HUES64 (cell line): ENCODE results near the gene PTPRN2.

ENCODE experiments used
- H3K27ac ChIP-seq: 2 replicates; pipeline ENCODE4 v1.7.0; 2013; ENCODE audit warnings: low read depth, low read length, inconsistent platforms
- H3K27me3 ChIP-seq: 2 replicates; pipeline ENCODE4 v1.6.1; 2013; ENCODE audit warnings: mild to moderate bottlenecking, low read length; ENCODE audit not compliant: insufficient read depth
- H3K36me3 ChIP-seq: 2 replicates; pipeline ENCODE4 v1.6.1; 2013; ENCODE audit warnings: mild to moderate bottlenecking, low read length; ENCODE audit not compliant: insufficient read depth
- H3K4me1 ChIP-seq: 2 replicates; pipeline ENCODE4 v1.6.1; 2013; ENCODE audit warnings: mild to moderate bottlenecking, low read length, moderate library complexity; ENCODE audit not compliant: insufficient read depth
- H3K4me3 ChIP-seq: 2 replicates; pipeline ENCODE4 v1.5.1; 2013; ENCODE audit warnings: mild to moderate bottlenecking, low read length, moderate library complexity
- H3K9ac ChIP-seq: 2 replicates; pipeline ENCODE4 v1.6.1; 2013; ENCODE audit warnings: mild to moderate bottlenecking, low read depth, low read length
- H3K9me3 ChIP-seq: 2 replicates; pipeline ENCODE4 v1.6.1; 2013; ENCODE audit warnings: low read depth, low read length; ENCODE audit not compliant: insufficient read depth
- WGBS: fragments of 150-250, 120-280 bp; methylation state at CpG from one replicate; pipeline ENCODE4 v1.1.7; 2013; ENCODE audit warnings: missing lambda C conversion rate; 5-methylcytosine and 5-hydroxymethylcytosine counted together

Gene PTPRN2

DNA sequence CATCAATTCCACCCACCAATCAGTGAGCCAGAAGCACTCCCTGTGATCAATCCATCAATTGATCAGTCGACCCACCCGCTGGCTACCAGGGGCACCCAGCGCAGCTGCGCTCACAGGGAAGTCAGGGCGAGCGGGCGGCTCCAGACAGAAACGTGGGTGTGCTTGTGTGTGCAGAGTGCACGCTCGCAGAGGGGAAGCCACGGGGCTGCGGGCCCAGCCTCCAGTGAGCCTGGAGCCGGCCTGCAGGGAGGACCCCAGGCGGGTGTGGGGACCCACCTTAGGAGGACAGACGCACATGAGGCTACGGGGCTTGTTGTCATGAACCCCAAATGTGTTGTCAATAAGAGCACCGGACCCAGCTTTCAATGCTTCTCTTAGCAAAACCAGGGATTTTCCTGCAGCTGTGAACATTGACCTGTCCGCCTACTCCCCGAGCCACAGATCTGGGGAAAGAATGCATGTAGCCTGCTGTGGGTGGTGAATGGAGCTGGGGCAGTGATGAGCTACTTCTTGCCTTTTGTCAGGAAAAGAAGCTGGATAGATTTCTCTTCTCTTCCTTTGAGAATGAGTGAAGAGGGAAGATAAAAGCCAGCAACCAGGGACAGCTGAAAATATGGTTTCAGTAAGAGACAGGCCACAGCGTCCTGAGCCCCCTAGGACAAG is 753.0 kb downstream of the PTPRN2 start:
- Histone ChIP-seq H3K4me3 (no peak overlapping the region), H3K9me3 (peaks cover 84% of the 10 kb centered on the region), H3K4me1 (no peaks in the 10 kb centered on the region), H3K27ac (no peak overlapping the region), H3K36me3 (no peaks in the 10 kb centered on the region), H3K9ac (no peak overlapping the region), H3K27me3 (no peaks in the 10 kb centered on the region)
- 87% methylated on average over 20 of the region's 20 CpGs for WGBS

DNA sequence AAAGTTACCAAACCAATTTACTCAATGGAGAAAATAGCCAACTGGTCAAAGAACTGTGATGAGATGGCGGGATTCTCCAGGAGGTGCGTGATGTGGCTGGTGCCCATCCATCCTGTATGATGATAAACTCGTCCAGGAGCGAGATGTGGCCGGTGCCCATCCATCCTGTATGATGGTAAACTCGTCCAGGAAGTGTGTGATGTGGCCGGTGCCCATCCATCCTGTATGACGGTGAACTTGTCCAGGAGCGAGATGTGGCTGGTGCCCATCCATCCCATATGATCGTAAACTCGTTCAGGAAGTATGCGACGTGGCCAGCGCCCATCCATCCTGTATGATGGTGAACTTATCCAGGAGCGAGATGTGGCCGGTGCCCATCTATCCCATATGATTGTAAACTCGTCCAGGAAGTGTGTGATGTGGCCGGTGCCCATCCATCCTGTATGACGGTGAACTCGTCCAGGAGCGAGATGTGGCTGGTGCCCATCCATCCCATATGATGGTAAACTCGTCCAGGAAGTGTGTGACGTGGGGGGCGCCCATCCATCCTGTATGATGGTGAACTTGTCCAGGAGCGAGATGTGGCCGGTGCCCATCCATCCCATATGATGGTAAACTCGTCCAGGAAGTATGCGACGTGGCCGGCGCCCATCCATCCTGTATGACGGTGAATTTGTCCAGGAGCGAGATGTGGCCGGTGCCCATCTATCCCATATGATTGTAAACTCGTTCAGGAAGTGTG is 754.6 kb downstream of the PTPRN2 start:
- 85% methylated on average over 35 of the region's 35 CpGs for WGBS
- H3K9me3 ChIP-seq, result peaks cover 91% of the 10 kb centered on the region
- no peak overlapping the region for H3K27ac ChIP-seq

DNA sequence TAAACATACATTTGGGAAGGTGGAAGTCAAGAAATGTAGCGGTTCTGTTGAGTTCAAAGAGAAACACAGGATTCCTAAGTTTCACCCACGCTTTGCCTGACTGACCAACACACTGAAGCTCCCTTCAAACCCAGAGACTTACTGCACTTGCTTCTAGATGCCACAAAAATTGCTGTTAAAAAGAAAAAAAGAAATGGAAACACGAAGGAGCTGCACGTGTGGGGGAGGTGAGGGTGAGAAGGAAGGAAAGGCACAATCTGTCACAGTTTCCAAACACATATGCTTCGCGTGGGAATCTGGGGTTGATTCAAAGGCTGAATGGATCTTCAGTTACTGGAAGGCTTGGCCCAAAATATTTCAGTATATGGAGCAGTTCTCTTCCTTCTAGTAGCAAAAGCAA is 755.2 kb downstream of the PTPRN2 start:
- H3K9ac ChIP-seq, result no peak overlapping the region
- H3K27me3 ChIP-seq, result no peaks in the 10 kb centered on the region
- no peak overlapping the region for H3K27ac ChIP-seq
- H3K36me3 ChIP-seq, result no peaks in the 10 kb centered on the region
- WGBS, result 78% methylated on average over 6 of the region's 6 CpGs
- no peak overlapping the region for H3K4me3 ChIP-seq
- no peaks in the 10 kb centered on the region for H3K4me1 ChIP-seq
- H3K9me3 ChIP-seq, result peaks cover 93% of the 10 kb centered on the region

More for the DNA sequence above, 754.6 kb downstream of the PTPRN2 start:
- no peaks in the 10 kb centered on the region for H3K27me3 ChIP-seq
- no peaks in the 10 kb centered on the region for H3K4me1 ChIP-seq
- no peaks in the 10 kb centered on the region for H3K36me3 ChIP-seq
- H3K9ac ChIP-seq, result no peak overlapping the region
- H3K4me3 ChIP-seq, result no peak overlapping the region

DNA sequence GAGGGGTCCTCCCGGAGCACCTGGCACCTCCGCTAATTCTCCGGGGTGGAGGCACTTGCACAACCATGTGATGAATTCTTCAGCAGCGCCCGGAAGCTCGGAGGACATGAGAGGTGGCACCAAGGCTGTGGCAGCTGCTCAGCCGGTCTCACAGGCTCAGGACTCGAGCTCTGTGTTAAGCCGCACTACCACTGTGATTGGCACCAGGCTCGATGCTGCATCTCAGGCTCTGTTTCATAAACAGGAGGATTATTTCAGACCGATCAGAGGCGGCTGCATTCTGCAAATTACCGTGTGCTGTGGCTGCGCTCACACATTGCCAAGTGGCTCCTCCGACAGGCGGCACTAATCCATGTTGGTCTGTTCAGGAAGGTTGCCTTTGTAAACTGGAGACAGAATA is 755.6 kb downstream of the PTPRN2 start:
- 91% methylated on average over 16 of the region's 16 CpGs for WGBS
- peaks cover 93% of the 10 kb centered on the region for H3K9me3 ChIP-seq
- no peak overlapping the region for H3K27ac ChIP-seq

DNA sequence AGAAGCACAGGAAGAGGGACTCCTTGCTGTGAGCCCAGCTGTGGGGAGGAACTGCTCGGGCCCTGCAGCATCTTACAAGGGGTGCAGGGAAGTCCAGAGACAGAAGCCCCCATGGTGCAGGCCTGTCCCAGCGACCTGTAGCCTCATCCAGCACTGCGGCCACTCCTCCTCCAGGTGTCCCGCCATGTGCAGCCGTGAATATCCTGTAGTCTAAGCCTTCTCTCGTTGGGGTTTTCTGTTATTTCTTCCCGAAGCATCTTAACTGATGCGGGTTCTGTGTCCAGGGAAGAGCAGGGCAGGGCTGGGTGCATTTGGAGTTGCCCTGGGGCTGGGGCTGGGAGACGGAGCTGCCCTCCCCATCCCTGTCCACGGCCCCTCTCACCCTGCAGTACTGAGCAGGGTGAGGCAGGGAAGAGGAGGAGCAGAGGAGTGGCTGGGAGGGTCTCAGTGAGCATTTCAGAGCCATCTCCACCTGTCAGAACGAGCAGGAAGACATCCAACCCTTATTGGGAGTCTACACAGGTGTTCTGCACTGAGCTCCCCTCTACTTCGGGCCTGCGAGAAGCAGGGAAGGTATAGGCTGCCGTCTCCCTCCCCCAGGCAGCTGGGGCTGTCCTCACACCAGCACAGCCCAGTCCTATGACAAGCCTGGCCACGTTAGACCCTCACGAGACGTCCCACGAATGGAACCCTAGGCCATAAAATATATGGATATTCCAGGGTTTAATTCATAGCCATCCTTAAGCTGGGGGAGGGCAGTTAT is 756.3 kb downstream of the PTPRN2 start:
- H3K27ac ChIP-seq, result no peak overlapping the region
- no peak overlapping the region for H3K9ac ChIP-seq
- H3K27me3 ChIP-seq, result no peaks in the 10 kb centered on the region
- 81% methylated on average over 17 of the region's 18 CpGs for WGBS
- H3K36me3 ChIP-seq, result no peaks in the 10 kb centered on the region
- H3K4me3 ChIP-seq, result no peak overlapping the region
- no peaks in the 10 kb centered on the region for H3K4me1 ChIP-seq
- peaks cover 95% of the 10 kb centered on the region for H3K9me3 ChIP-seq

More for the DNA sequence above, 755.6 kb downstream of the PTPRN2 start:
- H3K27me3 ChIP-seq, result no peaks in the 10 kb centered on the region
- no peak overlapping the region for H3K9ac ChIP-seq
- H3K4me1 ChIP-seq, result no peaks in the 10 kb centered on the region
- no peaks in the 10 kb centered on the region for H3K36me3 ChIP-seq
- H3K4me3 ChIP-seq, result no peak overlapping the region

DNA sequence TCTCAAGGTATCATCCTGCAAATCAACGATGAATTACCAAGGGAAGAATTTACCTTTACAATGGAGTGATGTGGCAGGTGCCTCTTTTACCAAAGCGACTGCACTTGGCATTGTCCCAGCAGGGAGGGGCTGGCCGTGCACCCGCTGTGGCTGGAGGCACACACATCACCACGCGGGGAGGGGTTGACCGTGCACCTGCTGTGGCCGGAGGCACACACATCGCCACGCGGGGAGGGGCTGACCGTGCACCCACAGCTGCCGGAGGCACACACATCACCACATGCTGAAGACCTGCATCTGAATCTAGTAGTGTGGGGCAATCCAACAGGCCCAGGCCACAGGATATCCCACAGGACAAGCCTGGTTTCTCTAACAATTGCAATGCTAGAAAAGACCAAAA is 757.3 kb downstream of the PTPRN2 start:
- no peaks in the 10 kb centered on the region for H3K36me3 ChIP-seq
- no peaks in the 10 kb centered on the region for H3K4me1 ChIP-seq
- H3K9ac ChIP-seq, result no peak overlapping the region
- H3K9me3 ChIP-seq, result peaks cover 93% of the 10 kb centered on the region
- H3K27ac ChIP-seq, result no peak overlapping the region
- H3K27me3 ChIP-seq, result no peaks in the 10 kb centered on the region
- no peak overlapping the region for H3K4me3 ChIP-seq
- WGBS, result 95% methylated on average over 13 of the region's 13 CpGs

DNA sequence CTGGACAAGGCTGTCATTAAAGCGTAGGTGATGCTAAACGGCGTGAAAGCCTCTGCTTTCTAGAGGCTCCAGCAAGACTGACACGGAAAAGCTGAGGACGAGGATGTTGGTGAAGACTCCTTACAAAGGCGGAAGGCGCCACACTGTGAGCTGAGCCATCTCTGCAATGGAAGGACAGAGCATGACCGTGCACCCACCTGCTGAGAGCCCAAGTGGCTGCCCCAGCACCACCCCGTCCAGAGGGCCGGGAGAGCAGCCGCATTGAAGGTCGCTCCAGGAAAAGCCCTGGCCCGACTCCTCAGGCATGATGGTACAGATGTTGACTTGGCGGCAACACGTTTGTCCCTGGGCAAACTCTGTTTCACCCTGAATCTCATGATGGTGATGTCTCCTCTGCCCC is 758.1 kb downstream of the PTPRN2 start:
- Histone ChIP-seq H3K4me3 (no peak overlapping the region), H3K36me3 (no peaks in the 10 kb centered on the region), H3K27ac (no peak overlapping the region), H3K9me3 (peaks cover 93% of the 10 kb centered on the region), H3K4me1 (no peaks in the 10 kb centered on the region), H3K27me3 (no peaks in the 10 kb centered on the region), H3K9ac (no peak overlapping the region)
- 87% methylated on average over 15 of the region's 15 CpGs for WGBS

DNA sequence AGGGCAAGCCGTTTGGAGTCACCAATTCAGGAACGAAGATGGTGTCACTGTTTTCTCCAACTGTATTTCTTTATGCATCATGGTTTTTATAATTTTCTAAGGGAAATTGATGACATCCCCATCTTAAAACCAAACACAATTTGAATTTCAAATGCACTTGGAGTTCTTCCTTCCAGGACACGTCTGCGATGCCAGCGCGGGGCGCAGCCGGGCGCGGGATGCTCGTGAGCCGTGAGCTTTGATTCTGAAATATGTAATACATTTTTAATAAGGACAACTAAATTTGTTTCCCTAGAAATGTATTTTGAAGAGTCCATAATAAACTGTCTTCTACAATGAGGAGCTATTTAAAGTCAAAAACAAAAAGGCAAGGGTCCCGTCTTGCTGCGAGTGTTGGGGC is 758.7 kb downstream of the PTPRN2 start:
- Histone ChIP-seq H3K27me3 (no peaks in the 10 kb centered on the region), H3K9me3 (peaks cover 97% of the 10 kb centered on the region), H3K9ac (no peak overlapping the region), H3K36me3 (no peaks in the 10 kb centered on the region), H3K27ac (no peak overlapping the region), H3K4me1 (no peaks in the 10 kb centered on the region), H3K4me3 (no peak overlapping the region)
- WGBS, result 94% methylated on average over 13 of the region's 14 CpGs

DNA sequence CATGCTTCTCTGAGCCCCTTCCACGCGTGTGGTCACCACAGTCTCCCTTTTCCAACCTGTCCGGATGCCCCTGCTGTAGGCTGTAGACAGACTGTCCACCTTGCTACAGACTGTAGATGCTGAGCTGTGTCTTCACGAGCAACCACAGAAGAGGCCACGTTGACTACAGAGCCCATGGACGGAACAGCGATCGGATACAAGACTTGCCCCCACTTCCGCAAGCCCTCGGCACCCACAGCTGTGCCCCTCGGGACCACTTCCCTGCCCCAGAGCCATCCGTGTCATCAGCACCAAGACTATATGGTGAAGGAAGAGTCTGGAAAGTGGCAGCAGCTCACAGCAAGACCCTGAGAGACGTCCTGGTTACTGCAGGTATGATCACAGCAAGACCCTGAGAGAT is 759.4 kb downstream of the PTPRN2 start:
- WGBS, result 85% methylated on average over 13 of the region's 13 CpGs
- no peaks in the 10 kb centered on the region for H3K4me1 ChIP-seq
- no peak overlapping the region for H3K27ac ChIP-seq
- H3K9me3 ChIP-seq, result peaks cover 98% of the 10 kb centered on the region
- no peak overlapping the region for H3K4me3 ChIP-seq
- H3K36me3 ChIP-seq, result no peaks in the 10 kb centered on the region
- H3K9ac ChIP-seq, result no peak overlapping the region
- H3K27me3 ChIP-seq, result no peaks in the 10 kb centered on the region

DNA sequence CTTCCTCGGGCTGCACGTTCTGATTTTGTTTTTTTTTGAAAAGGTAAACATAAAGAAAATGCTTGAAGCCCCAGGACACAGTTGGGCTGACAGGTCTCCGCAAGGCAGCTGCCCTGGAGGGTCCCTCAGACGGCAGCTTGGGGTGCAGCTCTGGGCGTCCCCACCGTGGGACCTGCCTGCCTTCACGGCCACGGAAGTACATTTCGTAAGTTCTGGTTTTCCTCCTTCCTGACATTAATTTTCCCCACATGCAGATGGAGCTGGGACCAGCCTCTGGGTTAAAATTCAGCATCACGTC is 759.8 kb downstream of the PTPRN2 start:
- Histone ChIP-seq H3K36me3 (no peaks in the 10 kb centered on the region), H3K27ac (no peak overlapping the region), H3K4me3 (no peak overlapping the region), H3K9me3 (peaks cover 98% of the 10 kb centered on the region), H3K4me1 (no peaks in the 10 kb centered on the region), H3K27me3 (no peaks in the 10 kb centered on the region), H3K9ac (no peak overlapping the region)
- WGBS, result 91% methylated on average over 10 of the region's 10 CpGs

DNA sequence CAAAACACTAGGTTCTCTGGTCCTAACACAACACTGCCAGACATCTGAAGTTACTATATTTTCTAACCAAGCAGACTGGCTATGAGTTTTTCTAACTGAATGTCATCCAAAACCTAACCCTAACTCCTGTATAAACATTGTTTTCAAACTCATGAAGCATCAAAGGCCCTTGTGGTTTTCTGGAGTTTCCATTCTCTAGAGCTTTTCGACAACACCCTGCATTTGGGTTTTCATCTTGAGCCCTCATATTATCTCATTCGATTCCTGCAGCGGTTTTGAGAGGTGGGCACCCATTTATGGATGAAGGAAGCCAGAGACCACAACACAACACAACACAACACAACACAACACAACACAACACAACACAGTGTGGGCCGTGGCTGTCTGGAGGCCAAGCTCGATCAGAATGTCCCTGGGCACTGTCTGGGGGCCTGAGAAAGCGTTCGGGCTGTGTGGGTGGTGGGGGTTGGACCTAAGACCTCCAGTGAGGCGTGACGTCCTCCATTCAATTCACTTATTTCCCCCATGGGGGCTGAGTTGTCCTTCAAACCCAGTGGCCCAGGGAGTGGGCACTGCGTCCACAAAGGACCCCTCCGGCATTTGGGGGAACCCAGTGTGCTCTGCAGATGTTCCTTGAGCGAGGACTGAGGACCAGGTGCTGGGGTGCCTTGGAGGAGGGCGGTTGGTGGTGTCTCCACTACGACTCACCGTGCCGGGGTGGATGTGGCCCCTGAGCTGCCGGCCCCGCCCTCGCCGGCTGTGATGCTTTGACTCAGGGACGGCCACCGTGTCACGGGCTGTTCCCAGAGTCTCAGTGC is 760.4 kb downstream of the PTPRN2 start:
- H3K4me1 ChIP-seq, result no peaks in the 10 kb centered on the region
- H3K9me3 ChIP-seq, result peaks cover 98% of the 10 kb centered on the region
- no peak overlapping the region for H3K9ac ChIP-seq
- no peaks in the 10 kb centered on the region for H3K27me3 ChIP-seq
- no peak overlapping the region for H3K27ac ChIP-seq
- 84% methylated on average over 22 of the region's 23 CpGs for WGBS
- 0 out of 2 replicates have a peak overlapping the region, but pooled peaks have one; percentile 4 for H3K4me3 ChIP-seq
- no peaks in the 10 kb centered on the region for H3K36me3 ChIP-seq
